HL-60 (cell line): ENCODE data around the gene MRAS.

ENCODE experiments used
- GABPA ChIP-seq: IDR thresholded peaks from 2 replicates; pipeline ENCODE4 v1.6.1; 2012; ENCODE audit warnings: low read depth
- POLR2AphosphoS5 ChIP-seq: IDR thresholded peaks from 2 replicates; pipeline ENCODE4 v1.6.1; 2012; ENCODE audit warnings: low read depth
- TF ChIP-seq, protein P1 (sequence below): IDR thresholded peaks from 2 replicates; pipeline ENCODE4 v1.6.1; 2012; ENCODE audit warnings: low read depth; ENCODE audit not compliant: insufficient replicate concordance
- TF ChIP-seq, protein P2 (sequence below): IDR thresholded peaks from one replicate; pipeline ENCODE4 v1.5.1; 2011; ENCODE audit warnings: low read length, control low read depth, inconsistent platforms; ENCODE audit not compliant: insufficient read depth

GRCh38 chr3:138310494-138310893, 37.9 kb upstream of the MRAS start:
- TF ChIP-seq POLR2AphosphoS5 = no peak
- TF ChIP-seq, protein P1, sequence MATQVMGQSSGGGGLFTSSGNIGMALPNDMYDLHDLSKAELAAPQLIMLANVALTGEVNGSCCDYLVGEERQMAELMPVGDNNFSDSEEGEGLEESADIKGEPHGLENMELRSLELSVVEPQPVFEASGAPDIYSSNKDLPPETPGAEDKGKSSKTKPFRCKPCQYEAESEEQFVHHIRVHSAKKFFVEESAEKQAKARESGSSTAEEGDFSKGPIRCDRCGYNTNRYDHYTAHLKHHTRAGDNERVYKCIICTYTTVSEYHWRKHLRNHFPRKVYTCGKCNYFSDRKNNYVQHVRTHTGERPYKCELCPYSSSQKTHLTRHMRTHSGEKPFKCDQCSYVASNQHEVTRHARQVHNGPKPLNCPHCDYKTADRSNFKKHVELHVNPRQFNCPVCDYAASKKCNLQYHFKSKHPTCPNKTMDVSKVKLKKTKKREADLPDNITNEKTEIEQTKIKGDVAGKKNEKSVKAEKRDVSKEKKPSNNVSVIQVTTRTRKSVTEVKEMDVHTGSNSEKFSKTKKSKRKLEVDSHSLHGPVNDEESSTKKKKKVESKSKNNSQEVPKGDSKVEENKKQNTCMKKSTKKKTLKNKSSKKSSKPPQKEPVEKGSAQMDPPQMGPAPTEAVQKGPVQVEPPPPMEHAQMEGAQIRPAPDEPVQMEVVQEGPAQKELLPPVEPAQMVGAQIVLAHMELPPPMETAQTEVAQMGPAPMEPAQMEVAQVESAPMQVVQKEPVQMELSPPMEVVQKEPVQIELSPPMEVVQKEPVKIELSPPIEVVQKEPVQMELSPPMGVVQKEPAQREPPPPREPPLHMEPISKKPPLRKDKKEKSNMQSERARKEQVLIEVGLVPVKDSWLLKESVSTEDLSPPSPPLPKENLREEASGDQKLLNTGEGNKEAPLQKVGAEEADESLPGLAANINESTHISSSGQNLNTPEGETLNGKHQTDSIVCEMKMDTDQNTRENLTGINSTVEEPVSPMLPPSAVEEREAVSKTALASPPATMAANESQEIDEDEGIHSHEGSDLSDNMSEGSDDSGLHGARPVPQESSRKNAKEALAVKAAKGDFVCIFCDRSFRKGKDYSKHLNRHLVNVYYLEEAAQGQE = no peak
- TF ChIP-seq, protein P2, sequence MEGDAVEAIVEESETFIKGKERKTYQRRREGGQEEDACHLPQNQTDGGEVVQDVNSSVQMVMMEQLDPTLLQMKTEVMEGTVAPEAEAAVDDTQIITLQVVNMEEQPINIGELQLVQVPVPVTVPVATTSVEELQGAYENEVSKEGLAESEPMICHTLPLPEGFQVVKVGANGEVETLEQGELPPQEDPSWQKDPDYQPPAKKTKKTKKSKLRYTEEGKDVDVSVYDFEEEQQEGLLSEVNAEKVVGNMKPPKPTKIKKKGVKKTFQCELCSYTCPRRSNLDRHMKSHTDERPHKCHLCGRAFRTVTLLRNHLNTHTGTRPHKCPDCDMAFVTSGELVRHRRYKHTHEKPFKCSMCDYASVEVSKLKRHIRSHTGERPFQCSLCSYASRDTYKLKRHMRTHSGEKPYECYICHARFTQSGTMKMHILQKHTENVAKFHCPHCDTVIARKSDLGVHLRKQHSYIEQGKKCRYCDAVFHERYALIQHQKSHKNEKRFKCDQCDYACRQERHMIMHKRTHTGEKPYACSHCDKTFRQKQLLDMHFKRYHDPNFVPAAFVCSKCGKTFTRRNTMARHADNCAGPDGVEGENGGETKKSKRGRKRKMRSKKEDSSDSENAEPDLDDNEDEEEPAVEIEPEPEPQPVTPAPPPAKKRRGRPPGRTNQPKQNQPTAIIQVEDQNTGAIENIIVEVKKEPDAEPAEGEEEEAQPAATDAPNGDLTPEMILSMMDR = no peak
- no peak for TF ChIP-seq GABPA
